HepG2 (cell line): ENCODE results near the gene CSNK2B. TPM values are rescaled to one million over a fixed set of nuclear protein-coding genes. Genes with fewer than 3 reads are reported as not detected.

Source experiments
- AGO1 ChIP-seq: fragments of 200-400 bp; formaldehyde crosslinking; IDR thresholded peaks from 2 replicates; pipeline ENCODE4 v1.6.1; 2017; ENCODE audit warnings: mild to moderate bottlenecking, low read depth, low read length, moderate library complexity; ENCODE audit not compliant: poor library complexity, severe bottlenecking
- ATF7 ChIP-seq, 2 experiments: fragments of 450-650 bp in 1 of 2; sonication (generic) in 1 of 2; formaldehyde crosslinking in 1 of 2; IDR thresholded peaks; 2 replicates each; pipeline versions ENCODE4 v1.4.0 to v1.6.1; 2016 to 2020; ENCODE audit warnings: antibody characterized with exemption in 1 of 2, mild to moderate bottlenecking in 1 of 2, missing genetic modification reagents in 1 of 2
- BHLHE40 ChIP-seq: IDR thresholded peaks from 2 replicates; pipeline ENCODE4 v1.6.1; 2011; ENCODE audit warnings: low read length, improper control_type of control experiment
- FOXC1 ChIP-seq: sonication (generic); formaldehyde crosslinking; IDR thresholded peaks from 2 replicates; pipeline ENCODE4 v1.8.0; 2022; ENCODE audit warnings: mild to moderate bottlenecking, missing genetic modification reagents, borderline replicate concordance
- TAF15 ChIP-seq: fragments of 200-400 bp; formaldehyde crosslinking; IDR thresholded peaks from one replicate; pipeline ENCODE4 v1.6.1; 2018; ENCODE audit warnings: mild to moderate bottlenecking, low read depth, low read length; ENCODE audit not compliant: poor library complexity, severe bottlenecking
- TCF12 ChIP-seq, 2 experiments: fragments of 450-650 bp in 1 of 2; sonication (generic) in 1 of 2; formaldehyde crosslinking in 1 of 2; IDR thresholded peaks; 2 replicates each; pipeline versions ENCODE4 v1.6.1 to v1.8.0; 2017 to 2022; ENCODE audit warnings: antibody characterized with exemption in 1 of 2, mild to moderate bottlenecking in 1 of 2, missing genetic modification reagents in 1 of 2, moderate library complexity in 1 of 2
- ZFAT ChIP-seq: sonication (generic); formaldehyde crosslinking; conservative IDR thresholded peaks from 2 replicates; pipeline ENCODE4 v1.8.1; 2023; ENCODE audit warnings: missing genetic modification reagents, inconsistent platforms
- ZNF232 ChIP-seq: sonication (generic); formaldehyde crosslinking; IDR thresholded peaks from 2 replicates; pipeline ENCODE4 v1.4.0; 2020; ENCODE audit warnings: missing genetic modification reagents, borderline replicate concordance
- ZNF292 ChIP-seq: sonication (generic); formaldehyde crosslinking; IDR thresholded peaks from 2 replicates; pipeline ENCODE4 v1.8.1; 2022; ENCODE audit warnings: mild to moderate bottlenecking, low read depth, missing genetic modification reagents, borderline replicate concordance
- ZNF343 ChIP-seq: sonication (generic); formaldehyde crosslinking; IDR thresholded peaks from 2 replicates; pipeline ENCODE4 v1.4.0; 2020; ENCODE audit warnings: mild to moderate bottlenecking, missing genetic modification reagents
- ZNF431 ChIP-seq: sonication (generic); formaldehyde crosslinking; IDR thresholded peaks from 2 replicates; pipeline ENCODE4 v1.9.0; 2022; ENCODE audit warnings: missing genetic modification reagents, low read depth, mild to moderate bottlenecking, borderline replicate concordance
- ZNF432 ChIP-seq: sonication (generic); formaldehyde crosslinking; IDR thresholded peaks from 2 replicates; pipeline ENCODE4 v1.5.0; 2020; ENCODE audit warnings: missing genetic modification reagents, mild to moderate bottlenecking, borderline replicate concordance
- ZNF441 ChIP-seq: sonication (generic); formaldehyde crosslinking; IDR thresholded peaks from 2 replicates; pipeline ENCODE4 v1.7.0; 2021; ENCODE audit warnings: missing genetic modification reagents, borderline replicate concordance
- ZNF720 ChIP-seq: sonication (generic); formaldehyde crosslinking; IDR thresholded peaks from 2 replicates; pipeline ENCODE4 v1.4.0; 2020; ENCODE audit warnings: missing genetic modification reagents
- ZNF747 ChIP-seq: sonication (generic); formaldehyde crosslinking; IDR thresholded peaks from 2 replicates; pipeline ENCODE4 v1.8.1; 2023; ENCODE audit warnings: missing genetic modification reagents, mild to moderate bottlenecking, borderline replicate concordance
- polyA plus RNA-seq, 8 experiments: library from polyadenylated mRNA; depleted of rRNA in 3 of 8; stranded (reverse) in 7 of 8; unstranded in 1 of 8; fragments of >200 nt; fragmentation: Illumina TruSeq in 4 of 8; extraction: Trizol in 4 of 8; gene quantifications; 2 replicates each; pipeline versions ENCODE4 v1.2.1 to v1.2.3, GENCODE V29; 2011 to 2016; ENCODE audit warnings: low read depth in 4 of 8, missing spikeins in 1 of 8, mixed read lengths in 1 of 8; ENCODE audit not compliant: insufficient read depth in 1 of 8
- total RNA-seq, 5 experiments: library from RNA; depleted of rRNA; stranded (reverse); fragments of >200 nt; fragmentation: Illumina TruSeq; extraction: Trizol; gene quantifications; 2 replicates each; pipeline ENCODE4 v1.2.3, GENCODE V29; 2016; ENCODE audit warnings: low read depth in 1 of 5
- TF ChIP-seq, protein P1 (sequence below): sonication (generic); formaldehyde crosslinking; IDR thresholded peaks from 2 replicates; pipeline ENCODE4 v1.4.0; 2020; ENCODE audit warnings: mild to moderate bottlenecking, missing genetic modification reagents
- TF ChIP-seq, protein P2 (sequence below): sonication (generic); formaldehyde crosslinking; conservative IDR thresholded peaks from 2 replicates; pipeline ENCODE4 v1.4.0; 2020; ENCODE audit warnings: mild to moderate bottlenecking, missing genetic modification reagents, moderate library complexity
- TF ChIP-seq, protein P3 (sequence below): sonication (generic); formaldehyde crosslinking; IDR thresholded peaks from 2 replicates; pipeline ENCODE4 v1.4.0; 2020; ENCODE audit warnings: missing genetic modification reagents

CSNK2B gene
- total and polyA plus RNA-seq, 2 of the 13 experiments (the other 11 are each of a cell fraction or from before 2014, with no cell fraction given), result 111 to 296 TPM

DNA sequence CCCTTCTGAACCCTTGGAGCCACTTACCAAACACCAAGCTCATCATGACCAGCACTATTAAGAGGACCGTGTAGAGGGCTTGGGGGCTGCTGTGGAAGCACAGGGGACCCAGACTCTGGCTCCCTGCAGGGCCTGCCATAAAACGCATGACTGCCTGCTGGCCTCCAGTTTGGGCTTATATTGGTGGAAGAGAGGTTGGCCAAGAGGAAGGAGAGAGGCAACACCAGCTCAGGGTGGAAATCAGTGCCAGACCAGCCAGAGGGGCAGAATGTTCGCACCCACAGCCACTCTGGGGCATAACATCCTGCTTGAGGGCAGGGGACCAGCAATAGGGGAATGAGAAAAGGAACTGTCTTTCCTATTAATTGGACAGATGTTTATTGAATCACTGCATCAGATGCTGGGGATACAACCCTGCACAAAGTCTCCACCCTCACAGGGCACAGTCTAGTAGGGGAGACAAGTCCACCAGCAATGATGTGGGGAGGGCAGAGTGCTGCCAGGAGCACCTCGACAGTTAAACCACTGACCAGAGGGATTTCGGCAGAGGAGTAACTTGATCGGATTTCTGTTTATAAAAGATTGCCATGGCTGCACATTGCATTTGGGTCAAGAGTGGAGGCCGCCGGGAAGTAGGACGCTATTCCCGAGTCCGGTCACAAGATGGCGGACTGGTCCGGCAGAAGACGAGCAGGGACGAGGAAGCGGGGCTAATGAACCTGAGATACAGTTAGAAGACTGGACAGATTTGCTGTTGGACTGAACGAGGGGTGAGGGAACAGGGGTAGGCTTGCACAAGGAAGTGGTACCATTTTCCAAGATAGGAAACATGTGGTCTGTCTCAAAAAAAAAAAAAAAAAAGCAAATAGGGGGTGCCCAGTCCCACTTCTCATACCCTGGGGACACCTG, 14.6 kb downstream of the CSNK2B start, which contains the start of gene LY6G5C (continued):
- TF ChIP-seq ATF7 (IDR thresholded peaks at IDR 0.05) (no peak), ATF7 (CRISPR knock-in tag; IDR thresholded peaks at IDR 0.05) (no peak), ZNF720 (no peak), ZNF292 (CRISPR knock-in tag) (no peak), FOXC1 (CRISPR knock-in tag) (peak; percentile 74; the same call in 1 of the 2 replicates), AGO1 (no peak), ZNF343 (CRISPR knock-in tag) (no peak), ZNF432 (CRISPR knock-in tag) (no peak), TAF15 (no peak), TCF12 (IDR thresholded peaks at IDR 0.05) (no peak), TCF12 (CRISPR knock-in tag; IDR thresholded peaks at IDR 0.05) (no peak), ZNF747 (CRISPR knock-in tag) (no peak), ZFAT (CRISPR knock-in tag) (no peak), BHLHE40 (0 out of 2 replicates have a peak, but pooled peaks have one; percentile 29), ZNF441 (no peak), ZNF232 (CRISPR knock-in tag) (no peak), ZNF431 (CRISPR knock-in tag) (no peak)
- TF ChIP-seq, protein P1, sequence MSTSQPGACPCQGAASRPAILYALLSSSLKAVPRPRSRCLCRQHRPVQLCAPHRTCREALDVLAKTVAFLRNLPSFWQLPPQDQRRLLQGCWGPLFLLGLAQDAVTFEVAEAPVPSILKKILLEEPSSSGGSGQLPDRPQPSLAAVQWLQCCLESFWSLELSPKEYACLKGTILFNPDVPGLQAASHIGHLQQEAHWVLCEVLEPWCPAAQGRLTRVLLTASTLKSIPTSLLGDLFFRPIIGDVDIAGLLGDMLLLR (CRISPR knock-in tag), result no peak
- TF ChIP-seq, protein P2, sequence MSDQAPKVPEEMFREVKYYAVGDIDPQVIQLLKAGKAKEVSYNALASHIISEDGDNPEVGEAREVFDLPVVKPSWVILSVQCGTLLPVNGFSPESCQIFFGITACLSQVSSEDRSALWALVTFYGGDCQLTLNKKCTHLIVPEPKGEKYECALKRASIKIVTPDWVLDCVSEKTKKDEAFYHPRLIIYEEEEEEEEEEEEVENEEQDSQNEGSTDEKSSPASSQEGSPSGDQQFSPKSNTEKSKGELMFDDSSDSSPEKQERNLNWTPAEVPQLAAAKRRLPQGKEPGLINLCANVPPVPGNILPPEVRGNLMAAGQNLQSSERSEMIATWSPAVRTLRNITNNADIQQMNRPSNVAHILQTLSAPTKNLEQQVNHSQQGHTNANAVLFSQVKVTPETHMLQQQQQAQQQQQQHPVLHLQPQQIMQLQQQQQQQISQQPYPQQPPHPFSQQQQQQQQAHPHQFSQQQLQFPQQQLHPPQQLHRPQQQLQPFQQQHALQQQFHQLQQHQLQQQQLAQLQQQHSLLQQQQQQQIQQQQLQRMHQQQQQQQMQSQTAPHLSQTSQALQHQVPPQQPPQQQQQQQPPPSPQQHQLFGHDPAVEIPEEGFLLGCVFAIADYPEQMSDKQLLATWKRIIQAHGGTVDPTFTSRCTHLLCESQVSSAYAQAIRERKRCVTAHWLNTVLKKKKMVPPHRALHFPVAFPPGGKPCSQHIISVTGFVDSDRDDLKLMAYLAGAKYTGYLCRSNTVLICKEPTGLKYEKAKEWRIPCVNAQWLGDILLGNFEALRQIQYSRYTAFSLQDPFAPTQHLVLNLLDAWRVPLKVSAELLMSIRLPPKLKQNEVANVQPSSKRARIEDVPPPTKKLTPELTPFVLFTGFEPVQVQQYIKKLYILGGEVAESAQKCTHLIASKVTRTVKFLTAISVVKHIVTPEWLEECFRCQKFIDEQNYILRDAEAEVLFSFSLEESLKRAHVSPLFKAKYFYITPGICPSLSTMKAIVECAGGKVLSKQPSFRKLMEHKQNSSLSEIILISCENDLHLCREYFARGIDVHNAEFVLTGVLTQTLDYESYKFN (CRISPR knock-in tag), result no peak
- TF ChIP-seq, protein P3, sequence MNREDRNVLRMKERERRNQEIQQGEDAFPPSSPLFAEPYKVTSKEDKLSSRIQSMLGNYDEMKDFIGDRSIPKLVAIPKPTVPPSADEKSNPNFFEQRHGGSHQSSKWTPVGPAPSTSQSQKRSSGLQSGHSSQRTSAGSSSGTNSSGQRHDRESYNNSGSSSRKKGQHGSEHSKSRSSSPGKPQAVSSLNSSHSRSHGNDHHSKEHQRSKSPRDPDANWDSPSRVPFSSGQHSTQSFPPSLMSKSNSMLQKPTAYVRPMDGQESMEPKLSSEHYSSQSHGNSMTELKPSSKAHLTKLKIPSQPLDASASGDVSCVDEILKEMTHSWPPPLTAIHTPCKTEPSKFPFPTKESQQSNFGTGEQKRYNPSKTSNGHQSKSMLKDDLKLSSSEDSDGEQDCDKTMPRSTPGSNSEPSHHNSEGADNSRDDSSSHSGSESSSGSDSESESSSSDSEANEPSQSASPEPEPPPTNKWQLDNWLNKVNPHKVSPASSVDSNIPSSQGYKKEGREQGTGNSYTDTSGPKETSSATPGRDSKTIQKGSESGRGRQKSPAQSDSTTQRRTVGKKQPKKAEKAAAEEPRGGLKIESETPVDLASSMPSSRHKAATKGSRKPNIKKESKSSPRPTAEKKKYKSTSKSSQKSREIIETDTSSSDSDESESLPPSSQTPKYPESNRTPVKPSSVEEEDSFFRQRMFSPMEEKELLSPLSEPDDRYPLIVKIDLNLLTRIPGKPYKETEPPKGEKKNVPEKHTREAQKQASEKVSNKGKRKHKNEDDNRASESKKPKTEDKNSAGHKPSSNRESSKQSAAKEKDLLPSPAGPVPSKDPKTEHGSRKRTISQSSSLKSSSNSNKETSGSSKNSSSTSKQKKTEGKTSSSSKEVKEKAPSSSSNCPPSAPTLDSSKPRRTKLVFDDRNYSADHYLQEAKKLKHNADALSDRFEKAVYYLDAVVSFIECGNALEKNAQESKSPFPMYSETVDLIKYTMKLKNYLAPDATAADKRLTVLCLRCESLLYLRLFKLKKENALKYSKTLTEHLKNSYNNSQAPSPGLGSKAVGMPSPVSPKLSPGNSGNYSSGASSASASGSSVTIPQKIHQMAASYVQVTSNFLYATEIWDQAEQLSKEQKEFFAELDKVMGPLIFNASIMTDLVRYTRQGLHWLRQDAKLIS (CRISPR knock-in tag), result no peak
